ENCODE results near the gene POP4.

POP4 gene

DNA sequence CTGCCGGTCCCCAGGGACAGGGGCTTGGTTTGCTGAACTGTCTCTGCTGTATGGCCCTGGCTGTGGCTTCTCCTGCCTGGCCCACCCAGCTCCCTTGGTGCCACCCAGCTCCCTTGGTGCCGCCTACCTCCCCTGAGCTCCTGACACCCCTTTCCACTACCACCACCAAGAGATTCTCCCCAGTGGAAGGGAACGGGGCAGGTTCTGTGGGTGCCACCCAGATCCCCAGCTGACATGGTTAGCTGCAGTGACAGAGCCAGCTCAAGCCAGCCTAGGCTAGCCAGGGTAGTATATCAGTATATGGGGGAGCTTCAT, 28.5 kb upstream of the POP4 start:
- DNase-seq: no peak

DNA sequence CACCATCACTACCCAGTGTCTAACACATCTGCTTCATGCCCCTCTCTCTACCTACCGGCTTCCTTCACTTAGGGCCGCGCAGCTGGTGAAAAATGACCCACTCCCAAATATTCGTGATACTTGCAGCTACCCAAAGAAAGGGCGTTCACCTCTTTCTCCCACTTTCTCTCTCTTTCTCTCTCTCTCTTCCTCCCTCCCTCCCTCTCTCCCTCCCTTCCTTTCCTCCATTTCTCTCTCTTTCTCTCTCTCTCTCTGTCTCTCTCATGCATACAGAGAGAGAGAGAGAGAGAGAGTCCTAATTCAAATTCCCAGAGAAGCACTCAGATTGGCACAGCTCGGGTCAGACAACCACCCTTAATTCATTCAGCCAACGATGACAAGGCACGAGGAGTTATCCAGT, 27.7 kb upstream of the POP4 start:
- no peak for DNase-seq

DNA sequence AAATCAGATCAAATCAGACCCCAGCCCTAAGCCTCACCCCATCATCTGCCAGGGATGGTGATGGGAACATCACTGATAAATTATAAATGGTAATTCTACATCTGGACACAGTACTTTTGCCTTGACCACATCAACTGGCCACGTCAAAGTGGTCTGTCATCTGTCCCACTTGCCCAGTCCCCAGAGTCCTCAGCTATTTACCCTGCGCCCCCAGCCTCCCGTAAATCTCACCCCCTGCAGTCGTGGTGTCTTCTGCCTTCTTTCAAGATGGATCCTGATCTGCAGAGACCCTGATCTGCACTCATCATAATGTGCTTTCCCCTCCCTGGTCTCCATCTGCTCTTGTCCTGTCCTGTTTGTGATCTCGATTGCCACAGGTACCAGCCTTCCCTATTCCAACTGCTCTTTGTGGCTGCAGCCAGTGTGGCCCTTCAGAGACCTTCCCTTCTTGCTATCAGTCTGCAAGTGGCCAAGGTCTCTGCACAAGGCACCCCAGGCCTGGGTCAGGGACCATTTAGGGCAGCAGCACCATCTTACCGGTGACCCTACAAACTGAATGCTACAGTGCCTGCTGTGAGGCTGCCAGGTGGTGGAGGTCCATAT, 26.7 kb upstream of the POP4 start:
- no peak for DNase-seq

DNA sequence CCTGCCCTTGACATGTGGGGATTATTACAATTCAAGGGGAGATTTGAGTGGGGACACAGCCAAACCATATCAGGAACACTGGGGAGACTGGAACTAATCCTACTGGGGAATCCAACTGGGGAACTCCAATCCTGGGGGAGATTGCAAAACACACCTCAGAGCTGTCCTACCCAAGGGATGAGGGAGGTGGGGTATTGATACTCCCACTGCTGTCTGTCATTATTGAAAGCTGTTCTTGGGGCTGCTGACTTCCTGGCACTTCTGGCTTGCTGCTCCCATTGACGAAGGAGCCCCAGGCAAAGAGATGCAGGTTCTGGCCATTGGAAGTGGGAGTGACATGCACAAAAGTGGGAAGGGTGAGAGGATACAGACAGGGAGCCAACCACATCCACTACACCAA, 24.7 kb upstream of the POP4 start:
- DNase-seq: no peak

DNA sequence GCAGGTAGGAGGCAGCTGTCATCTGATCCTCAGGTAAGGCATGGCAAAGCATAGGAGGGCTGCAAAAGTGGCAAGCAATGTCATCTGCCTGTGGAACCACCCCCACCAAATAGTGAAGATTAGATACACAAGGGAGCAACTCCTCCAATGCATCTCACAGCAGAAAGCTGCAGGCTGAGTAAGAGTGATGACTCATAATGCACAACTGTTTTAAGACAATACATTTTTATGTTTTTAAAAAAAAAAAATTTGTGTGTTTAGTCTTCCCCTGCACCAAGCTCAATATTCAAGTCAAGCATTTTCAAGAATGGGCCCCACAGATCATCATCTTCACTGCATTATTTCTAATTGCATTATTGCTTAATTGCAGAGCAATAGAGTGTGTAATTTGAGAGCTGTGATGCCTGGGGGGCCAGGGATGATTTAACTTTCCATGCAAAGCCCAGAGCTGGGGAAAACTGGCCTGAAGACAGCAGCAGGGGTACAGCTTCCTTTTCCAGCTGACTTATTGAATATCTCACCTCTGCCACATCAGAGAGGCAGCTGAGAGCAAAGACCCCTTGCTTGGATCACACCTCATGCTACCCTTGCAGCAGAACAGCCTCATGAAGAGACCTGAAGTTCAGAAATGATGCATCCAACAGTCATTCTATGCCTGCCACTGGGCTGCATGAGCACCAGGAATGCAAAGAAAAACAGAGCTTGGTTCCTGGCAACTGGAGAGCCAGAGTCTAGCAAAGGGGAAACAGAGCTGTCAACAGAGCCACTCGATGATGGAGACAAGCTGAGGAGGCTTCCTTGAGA, 22.7 kb upstream of the POP4 start:
- no peak for DNase-seq

DNA sequence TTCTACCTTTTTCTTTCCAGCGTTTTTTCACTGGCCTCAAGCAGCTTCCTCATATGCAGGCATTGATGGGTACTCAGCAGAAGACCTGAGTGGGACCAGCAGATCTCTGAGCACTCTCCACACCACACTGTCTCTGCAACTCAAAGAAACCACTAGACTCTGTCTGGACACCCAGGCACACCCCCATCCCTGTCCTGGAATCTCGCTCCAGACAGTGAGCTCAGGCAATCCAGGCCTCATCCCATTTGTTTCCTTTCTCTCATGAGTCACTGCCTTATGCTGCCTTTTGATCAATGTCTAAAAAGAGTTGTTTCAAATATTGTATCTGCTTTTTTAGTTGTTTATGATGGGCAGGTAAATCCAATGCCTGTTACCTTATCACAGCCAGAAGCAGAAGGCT, 19.7 kb upstream of the POP4 start:
- no peak for DNase-seq

DNA sequence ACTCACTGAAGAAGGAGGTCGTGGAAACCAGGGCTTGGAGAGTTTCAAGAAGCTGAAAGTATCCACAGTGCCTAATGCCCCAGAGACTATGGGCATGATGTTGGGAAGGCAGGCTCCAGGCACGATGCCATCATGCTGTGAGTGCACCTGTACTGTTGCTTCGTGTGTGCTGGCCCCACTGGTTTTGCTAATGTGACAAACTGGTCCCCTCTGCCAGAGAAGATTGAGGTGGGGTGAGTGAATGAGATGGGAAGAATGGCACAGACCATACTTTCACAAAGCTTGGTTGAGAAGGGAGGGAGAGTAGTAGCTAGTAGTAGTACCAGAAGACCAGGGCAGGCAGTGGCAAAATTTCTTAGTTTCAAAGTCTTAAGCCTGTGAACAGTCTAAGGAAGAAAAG, 19.0 kb upstream of the POP4 start:
- no peak for DNase-seq

DNA sequence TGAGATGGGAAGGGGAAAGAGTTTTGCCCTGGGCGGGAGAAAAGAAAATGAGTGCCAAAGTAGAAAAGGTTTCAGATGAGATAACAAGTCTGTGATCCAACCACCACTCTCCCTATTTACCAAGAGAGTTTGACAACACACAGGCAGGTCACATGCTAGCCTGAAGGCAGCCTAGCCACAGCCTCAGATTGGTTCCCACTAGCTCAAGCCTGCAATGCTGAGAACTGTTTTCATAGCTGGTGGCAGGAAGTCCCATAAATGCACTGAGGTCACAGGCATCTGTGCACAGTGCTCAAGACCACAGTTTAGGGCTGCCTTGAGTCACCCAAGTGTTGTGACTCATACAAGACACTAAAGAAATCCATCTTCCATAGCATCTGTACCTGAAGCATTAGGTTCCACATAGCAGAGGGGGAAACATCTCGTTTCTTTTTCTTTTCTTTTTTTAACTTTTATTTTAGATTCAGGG, 18.5 kb upstream of the POP4 start:
- no peak for DNase-seq

DNA sequence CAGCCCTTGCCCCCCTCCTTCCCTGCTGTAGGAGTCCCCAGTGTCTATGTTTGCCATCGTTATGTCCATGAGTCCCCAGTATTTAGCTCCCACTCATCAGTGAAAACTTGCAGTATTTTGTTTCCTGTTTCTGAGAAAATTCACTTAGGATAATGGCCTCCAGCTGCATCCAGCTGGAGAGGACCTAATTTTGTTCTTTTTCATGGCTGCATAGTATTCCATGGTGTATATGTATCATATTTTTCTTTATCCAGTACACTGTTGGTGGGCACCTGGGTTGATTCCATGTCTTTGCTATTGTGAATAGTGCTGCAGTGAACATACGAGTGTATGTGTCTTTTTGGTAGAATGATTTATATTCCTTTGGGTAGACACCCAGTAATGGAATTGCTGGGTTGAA, 18.0 kb upstream of the POP4 start:
- no peak for DNase-seq

DNA sequence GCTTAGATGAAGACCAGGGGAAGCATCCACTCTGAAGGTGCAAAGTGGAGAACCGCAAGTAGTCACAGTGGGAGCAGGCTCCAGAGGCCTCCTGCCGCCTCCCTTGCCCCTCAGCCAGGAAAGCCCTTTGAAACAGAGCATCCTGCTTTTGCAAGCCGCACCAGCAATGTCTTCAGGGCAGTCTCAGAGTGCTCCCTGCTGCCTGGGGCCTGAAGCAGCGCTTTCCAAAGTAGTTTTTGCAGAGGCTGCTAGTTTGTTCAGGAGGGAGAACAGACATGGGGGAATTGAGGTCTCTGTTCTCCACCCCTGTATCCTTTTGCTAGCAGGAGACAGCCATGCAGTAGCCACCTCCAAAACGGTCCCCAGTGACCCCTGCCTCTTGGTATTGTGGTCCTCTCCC, 15.8 kb upstream of the POP4 start:
- peak; percentile 42 for DNase-seq

DNA sequence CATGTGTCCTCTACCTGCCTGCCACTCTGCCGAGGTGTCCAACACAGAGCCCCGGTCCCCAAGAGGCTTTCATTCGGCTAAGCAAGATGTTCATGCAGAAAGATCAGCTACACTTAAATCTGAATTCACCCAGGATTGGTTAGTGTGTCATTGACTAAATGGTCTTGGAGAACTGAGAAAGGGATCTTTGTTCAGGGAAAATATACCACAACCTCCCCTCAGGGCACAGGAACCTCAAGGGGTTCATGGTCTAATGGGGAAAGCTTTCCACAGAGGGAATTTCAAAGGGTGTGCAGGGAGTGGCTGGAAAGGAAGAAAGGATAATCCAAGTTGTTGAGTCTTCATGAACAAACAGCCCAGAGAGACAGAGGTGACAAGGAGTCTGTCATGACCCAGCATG, 14.4 kb upstream of the POP4 start:
- DNase-seq: no peak

DNA sequence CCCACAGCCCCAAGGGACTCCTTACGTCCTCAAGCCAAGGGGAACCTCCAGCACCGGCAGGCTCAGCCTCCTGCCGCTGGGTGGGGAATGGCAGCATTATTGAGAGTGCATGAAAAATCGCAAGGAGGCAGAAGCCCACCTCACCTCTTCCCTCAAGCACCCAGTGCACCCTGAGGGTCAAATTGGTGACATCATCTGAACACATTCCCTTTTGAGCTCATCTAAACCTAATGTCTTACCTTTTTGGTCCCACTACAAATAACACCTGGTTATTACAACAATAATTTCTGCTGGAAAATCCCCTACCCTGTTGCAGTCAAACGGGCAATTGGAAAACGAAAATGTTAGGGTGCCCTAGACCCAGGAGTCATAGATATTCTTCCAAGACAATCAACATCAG, 12.2 kb upstream of the POP4 start:
- DNase-seq: no peak

DNA sequence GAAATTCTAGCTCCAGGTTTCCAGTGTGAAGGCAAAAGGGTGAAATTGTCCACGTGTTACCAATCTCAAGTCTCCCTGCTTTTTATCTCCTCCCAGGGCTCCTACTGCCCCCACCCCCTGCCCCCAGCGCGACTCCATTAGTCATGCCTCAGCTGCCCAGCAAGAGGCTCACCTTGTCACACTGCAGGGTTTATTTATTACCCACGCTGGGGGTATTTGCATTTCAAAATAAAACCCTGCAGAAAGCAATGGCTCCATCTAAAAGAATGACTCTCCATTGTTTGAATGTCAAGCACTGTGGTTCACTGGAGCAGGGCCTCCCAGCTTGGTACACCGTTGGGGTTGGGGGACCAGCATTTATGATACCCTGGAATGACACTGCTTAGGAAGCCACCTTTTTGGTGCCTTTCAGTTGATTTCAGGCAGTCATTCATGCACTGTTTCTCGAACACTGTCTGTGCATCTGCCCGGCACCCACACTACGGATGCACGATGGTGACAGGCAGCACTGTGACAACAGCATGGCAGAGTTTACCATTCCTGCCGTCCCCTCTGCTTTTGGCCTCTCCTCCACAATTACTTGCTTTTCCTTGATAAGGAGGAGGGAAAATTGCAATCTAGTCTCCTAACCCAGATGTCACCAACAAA, 9.9 kb upstream of the POP4 start:
- DNase-seq: no peak

DNA sequence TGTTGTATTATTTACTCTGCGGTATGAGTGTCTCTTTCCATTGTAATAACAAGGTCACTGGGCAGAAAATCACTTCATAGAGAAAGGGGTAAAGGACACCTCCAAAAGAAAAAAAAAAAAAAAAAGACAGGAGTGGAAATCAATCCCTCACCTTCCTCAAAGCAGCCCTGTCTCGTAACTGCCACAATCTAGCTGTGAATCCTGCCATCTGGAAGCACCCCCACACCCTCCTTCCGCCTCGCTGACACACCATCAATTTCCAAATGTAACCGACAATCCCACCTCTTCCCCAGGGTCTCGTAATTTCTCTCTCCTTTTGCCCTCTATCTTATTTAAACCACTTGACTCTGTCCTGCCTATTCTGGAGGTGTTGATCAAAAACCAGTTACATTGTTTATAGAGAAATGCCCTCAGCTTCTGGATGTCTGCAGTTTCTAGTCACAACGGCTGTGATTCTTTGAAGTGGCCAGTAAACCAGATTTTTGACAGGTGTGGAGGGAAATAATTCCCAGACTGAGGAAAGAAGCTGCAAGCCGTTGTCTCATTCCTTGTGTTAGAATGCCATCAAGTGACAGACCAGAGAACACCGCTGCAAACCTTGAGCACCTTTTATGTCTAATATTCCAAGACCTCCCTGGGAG, 9.1 kb upstream of the POP4 start:
- peak; percentile 26 for DNase-seq

DNA sequence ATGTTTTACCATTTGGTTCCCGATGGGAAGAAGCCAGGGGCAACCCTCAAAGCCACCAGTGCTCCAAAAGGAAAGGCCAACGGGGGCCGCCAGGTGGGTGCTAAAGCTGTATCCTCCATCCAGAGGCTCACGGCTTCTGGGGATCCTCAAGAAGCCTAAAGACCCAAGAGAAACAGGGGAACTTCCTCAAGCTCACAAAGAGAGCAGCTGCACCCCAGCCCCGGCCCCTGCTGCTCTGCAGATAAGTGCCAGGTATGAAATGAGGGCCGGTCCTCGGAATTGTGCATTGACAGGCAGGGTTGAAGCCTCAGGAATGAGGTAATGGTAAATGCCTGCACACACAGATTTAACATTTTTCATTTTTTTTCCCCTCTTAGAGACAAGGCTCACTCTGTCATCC, 8.0 kb upstream of the POP4 start:
- no peak for DNase-seq

DNA sequence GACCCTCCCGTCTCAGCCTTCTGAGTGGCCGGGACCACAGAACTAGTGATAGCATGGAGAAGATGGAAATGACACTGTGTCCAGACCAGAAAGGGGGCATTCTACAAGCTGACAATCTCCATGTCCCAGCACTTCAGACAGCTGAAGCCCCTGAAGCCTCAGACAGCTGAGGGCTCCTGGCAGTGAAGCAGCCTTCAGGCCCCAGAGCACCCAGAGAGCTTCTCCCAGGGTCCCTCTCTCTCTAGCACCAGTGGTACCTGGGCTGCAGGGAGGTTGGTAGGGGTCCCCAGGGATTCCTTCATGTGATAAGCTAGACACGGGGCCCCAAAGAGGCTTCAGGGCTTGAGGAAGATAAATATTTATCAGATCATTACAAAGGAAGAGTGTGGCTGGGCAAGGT, 7.6 kb upstream of the POP4 start:
- no peak for DNase-seq

DNA sequence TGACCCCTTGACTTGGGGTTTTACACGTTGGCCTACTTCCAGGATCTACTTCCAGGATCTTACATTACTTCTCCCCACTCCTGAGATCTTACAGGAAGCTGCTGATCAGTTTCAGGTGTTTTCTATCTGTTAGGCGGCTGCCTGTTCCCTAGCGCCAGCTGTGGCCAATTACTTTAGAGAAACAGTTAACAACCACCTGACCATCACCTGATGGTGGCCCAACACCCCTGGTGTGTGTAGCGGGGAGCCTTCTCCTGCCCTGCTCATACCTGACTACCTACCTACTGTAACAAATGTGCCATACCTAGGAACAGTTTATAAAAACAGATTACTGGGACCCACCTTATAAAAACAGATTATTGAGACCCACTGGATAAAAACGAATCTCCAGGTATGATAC, 2.8 kb upstream of the POP4 start:
- no peak for DNase-seq

DNA sequence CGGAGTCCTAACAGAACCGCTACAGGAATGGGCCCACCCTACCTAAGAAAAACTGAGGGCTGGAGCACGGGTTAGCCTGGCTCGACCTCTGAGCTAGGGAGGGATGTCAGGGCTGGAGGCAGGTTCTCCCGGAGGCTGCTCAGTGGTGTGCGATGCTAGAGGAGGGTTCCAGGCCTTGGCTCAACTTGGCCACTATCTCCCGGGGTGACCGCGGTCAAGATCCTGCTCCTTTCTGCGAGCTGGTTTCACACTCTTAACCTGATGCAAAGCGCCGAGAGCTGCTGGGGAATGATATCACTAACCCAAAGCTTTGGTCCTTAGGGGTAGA, 301 bp downstream of the POP4 start:
- no peak for DNase-seq

DNA sequence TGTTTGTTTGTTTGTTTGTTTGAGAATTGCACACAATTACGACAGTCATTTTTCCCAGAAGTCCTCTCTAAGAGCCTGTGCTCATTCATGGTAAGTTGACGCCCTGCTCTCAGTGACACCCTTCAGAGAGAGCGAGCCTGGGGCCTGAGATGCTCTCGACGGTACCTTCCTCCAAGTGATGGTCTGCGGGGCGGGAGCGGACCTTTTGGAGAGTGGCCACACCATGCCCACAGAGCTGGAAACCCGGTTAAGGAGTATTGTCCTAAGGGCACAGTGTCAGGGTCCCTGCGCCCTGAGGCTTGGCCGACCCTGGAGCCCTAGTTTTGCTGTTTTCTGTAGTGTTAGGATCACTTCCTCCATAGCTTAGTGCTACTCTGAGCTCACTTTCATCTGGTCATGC, 3.6 kb downstream of the POP4 start:
- no peak for DNase-seq

DNA sequence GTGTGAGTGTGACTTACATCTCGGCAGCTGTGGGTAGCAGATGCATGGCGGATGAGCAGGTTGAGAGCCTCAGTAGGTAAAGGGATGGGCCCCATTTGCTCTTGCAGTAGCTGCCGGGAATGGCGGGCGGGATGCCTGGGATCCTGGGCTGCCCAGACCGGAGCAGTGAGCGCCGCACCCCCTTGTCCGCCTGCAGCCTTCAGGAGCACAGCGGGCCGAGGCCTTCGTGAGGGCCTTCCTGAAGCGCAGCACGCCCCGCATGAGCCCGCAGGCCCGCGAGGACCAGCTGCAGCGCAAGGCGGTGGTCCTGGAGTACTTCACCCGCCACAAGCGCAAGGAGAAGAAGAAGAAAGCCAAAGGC, 4.1 kb downstream of the POP4 start:
- DNase-seq: no peak

DNA sequence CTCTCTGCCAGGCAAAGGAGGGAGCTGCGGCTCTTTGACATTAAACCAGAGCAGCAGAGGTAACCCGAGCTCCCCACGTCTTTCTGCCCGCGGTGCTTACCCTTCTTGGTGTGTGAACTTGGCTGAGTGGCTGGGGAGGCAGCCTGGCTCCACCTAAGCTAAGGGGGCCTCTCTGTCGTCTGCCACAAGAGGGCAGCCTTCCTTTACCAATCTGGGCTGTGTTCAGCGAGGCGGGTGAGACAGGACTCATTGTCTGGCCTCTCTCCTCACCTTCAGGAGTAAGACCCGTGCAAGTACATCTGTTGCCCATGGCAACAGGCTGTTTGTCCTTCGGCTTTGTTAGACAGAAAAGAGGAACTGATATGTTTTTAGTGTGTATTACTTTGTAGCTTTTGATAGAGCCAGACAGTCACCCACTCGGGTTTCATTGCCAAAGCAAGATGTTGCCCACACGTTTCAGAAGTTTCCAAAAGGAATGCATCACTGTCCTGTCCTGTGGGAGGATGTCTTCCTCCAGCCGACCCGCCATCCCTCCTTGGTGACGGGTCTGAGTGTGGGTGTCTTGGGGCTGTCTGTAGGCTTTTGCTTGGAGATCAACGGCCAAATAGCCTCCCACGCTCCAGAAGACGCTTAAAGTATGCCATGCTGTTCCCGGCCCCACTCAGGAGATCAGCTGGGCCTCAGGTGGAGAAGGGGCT, 4.6 kb downstream of the POP4 start:
- DNase-seq: peak; percentile 75

DNA sequence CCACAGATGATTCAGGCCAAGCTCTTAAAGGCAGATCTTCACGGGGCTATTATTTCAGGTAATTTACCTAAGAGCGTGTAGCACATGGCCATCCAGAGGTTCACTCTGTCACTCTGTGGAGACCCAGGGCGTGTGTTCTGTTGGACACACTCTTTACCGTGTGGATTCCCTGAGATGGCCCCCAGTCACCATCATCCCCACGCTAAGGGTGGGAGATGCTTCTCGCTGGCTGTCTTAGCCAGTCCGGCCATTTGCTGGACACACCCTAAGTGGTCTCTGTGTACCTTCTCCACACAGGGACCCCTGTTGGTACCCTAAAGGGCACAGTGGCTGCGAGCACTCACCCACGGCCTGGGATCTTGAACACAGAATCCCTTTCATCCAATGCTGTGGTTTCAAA, 6.0 kb downstream of the POP4 start:
- DNase-seq: no peak

DNA sequence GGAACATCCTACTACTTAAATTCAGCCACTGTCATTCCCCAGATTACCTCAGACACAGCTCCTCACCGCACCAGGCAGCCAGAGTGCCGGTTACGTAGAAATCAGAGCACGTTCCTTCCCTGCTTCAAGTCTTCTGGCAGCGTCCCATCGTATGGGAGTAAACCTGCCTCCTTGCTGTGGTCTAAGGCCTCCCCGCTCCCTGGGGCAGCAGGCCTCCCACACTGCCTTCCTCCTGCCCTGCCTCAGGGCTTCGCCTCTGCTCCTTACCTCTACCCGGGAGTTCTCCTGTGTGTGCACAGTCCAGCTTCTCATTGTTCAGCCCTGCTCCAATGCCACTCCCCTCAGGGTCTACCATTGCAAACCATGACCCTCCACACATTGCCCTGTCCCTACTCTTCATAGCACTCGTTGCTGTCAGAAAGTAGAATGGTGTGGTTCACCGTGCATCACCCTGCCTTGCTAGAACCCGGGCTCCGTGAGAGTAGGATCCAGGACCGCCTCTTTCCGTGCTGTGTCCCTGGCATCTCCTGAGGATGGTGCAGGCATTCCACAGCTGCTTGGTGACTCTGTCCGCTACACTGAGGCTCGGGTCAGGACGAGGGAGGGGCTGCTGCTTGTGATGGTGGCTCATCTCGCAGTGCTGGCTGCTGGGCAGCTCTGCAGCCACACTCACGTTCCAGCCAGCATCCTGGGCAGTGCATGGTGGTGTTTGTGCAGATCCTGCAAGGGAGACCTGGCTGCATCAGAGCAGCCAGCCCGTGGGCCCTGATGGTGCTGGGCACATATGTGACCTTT, 6.9 kb downstream of the POP4 start:
- no peak for DNase-seq
